ENCODE results near the gene CCDC102B.
"Not testable (repeated sequence)": the region's sequence is repeated elsewhere in the genome, so short reads cannot be mapped to it uniquely, and the experiment has no call there.

Gene CCDC102B

GRCh38 chr18:68797871-68798270 is at the start of gene CCDC102B:
Gene CCDC102B (plus strand): TSS chr18:68798080. CDS start chr18:68836764, 38,684 bp downstream.
- DNase-seq: no peak

GRCh38 chr18:68757126-68757525 is 40.8 kb upstream of the CCDC102B start:
- DNase-seq: no peak

DNA sequence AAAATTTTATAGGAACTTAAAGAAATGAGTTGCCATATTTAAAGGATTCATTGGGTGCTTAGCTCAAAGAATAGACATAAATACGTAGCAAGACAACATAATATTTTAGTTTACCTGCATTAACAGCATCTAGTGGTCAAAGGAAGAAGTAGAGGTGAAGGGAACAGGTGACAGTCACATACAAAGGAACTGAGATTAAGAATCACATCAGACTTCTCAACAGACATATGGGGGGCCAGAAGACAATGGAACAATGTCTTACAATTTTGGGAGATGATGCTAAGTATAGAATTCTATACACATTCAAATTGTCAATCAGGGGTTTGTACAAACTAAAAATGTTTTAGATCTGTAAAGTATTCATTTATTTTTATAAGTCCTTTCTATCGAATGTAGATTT is 38.6 kb upstream of the CCDC102B start:
- no peak for DNase-seq

DNA sequence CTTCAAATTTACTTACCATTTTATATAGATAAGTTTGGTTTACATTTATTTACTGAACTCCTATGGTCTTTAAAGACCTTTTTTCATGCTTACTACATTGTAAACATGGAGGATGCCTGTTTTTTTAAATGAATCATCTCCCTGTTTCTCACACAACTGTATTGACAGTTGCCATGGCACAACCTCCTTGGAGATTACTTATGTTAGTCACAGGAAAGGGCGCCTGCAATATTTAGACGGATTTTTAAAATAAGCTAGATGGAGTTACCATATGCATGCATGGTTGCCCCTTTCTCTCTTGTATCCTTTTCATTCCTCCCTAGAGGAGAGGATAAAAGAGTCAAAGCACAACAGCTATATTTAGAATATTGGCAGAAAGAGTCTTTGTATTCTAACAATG is 34.8 kb upstream of the CCDC102B start:
- no peak for DNase-seq

- no peak for DNase-seq
Observed at GRCh38 chr18:68764016-68764415, 33.9 kb upstream of the CCDC102B start.

DNA sequence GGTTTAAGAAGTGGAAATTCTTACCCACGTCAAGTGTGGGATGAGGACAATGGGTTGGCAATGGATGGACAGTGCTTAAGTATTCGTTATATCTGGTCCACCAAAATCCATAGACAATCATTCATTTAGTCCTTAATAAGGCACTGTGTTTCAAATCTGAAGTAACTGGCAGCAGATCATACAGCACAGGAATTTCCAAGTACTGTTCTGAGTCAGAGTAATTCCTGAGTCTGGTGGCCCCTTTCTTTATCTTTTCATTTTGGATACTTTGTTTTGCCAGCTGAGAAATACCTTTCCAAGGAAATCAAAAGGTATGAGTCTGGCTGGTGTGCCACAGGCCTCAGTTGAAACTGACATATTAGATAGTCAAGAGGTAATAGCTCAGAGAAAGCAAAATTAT is 31.4 kb upstream of the CCDC102B start:
- DNase-seq: no peak

- no peak for DNase-seq
Observed at GRCh38 chr18:68769461-68769860, 28.4 kb upstream of the CCDC102B start.

- no peak for DNase-seq
Observed at GRCh38 chr18:68772268-68772667, 25.6 kb upstream of the CCDC102B start.

DNA sequence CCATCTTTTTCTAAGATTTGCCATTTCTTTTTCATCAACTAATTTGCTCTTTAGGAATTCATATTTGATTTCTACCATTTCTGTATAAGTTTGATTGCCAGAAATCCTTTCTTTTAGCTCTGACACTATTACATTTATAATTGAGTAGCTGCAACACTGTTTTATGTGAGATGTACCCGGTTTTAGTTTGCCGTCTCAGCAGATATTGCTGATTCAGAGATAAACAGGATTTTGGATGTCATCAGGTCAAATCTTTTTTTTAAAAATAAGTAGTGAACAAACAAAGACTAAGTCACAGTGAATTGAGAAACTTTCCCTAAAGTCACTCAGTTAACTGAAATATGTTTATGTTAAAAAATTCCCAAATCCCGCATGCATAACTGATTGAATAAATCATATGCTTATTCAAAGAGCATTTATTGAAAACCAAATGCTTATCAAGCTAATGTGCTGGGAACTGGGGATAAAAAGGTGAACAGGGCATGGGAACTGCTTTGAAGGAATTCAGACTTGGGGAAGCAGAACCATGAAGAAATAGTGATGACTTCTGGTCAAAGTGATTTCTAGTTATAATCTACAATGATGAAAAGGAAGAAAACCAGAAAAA is 19.5 kb upstream of the CCDC102B start:
- DNase-seq: no peak

DNA sequence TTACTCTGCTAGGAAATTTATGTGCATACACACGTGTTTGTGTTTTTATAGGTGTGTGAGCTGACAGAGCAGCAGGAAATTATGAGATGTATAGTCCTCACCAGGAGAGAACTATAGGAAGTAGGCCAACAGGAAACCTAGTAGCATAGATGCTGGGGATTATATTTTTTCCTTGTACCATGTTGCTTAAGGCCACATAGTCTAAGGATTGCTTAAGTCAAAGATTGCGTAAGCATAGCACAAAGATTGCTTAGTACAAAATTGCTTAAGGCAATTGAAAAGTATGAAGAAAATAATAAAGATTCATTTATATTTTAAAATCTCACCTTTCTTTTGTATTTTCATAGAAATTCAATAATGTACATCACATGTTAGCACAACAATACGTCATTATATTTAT is 18.7 kb upstream of the CCDC102B start:
- DNase-seq: peak; percentile 82 to 88

DNA sequence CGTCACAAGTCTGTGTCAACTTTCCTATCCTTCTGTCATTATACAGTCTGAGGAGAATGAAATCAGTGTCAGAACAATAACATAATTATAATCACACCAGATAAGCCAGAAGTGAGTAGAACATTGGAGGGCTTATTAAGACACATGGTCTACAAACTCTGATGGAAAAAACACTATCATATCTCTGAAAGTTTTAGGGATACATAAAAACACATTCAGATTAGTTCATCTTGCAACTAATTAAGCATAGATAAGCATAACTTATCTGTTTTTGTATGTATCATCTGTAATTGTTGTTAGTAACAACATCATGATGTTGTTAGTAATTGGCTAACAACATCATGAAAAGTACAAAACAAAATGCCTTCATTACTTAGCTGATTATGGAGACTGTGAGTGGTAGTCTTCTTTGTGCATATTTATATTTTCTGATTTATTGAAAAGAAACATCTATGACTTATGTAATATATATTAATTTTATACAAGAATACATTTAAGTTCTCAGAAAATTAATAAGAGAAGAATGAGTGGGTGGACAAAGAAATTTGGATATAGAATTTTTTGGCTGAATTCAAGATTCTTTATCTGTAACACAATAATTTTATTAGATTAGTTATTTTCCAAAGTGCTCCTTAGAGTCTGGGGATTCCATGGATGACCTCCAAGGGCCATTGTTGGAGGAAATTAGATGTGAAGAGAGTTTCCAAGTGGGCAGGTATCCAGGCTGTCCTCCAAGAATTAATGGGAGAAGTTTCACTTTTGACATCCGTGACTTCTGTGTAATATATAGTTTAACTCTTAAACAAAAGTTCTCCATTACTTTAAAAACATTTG is 16.9 kb upstream of the CCDC102B start:
- no peak for DNase-seq

DNA sequence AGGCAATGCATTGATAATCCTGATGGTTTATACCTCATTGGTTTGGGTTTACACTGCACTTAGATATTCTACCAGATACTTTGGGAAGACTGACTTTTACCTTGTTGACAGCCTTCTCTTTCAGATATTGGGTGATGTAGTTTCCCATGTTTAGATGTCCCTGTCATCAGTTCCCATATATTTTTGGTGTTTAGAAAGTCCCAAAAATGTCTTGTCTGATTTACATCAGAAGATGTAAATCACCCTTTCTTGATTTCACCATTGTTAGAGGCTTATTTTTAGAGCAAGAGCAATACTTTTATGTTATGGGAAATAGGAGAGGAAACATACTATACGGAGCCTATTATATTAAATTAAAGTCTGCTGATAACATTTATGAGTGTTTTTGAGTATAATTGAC is 14.4 kb upstream of the CCDC102B start:
- DNase-seq: no peak

DNA sequence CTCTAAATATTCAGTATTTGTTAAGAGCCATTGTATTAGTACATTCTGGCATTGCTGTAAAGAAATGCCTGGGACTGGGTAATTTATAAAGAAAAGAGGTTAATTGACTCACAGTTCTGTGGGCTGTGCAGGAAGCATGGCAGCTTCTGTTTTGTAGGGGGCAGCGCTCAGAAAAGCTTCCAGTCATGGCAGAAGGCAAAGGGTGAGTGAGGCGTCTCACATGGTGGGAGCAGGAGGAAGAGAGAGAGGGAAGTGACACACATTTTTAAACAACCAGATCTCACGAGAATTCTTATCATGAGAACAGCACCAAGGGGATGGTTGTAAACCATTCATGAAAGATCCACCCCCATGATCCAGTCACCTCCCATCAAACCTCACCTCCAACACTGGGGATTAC is 13.8 kb upstream of the CCDC102B start:
- DNase-seq: no peak

- not testable (repeated sequence) for DNase-seq
Observed at GRCh38 chr18:68790290-68790689, 7.6 kb upstream of the CCDC102B start.

DNA sequence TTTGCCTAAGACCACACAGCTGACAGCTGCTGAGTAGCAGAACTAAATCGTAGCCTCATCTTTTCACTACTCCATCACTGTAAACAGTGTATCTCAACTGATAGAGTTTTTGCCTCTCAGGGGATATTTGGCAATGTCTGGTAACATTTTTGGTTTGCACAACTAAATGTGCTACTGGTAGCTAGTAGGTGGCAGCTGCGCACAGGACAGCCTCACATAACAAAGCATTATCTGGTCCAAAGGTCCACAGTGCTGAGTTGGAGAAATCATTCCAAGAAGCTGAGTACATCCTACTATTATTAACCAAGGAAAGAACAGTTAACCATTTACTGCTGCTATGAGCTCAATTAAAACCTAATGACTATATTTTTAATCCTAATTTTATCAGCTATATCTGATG is 6.1 kb upstream of the CCDC102B start:
- DNase-seq: no peak

GRCh38 chr18:68793951-68794350 is 3.9 kb upstream of the CCDC102B start:
- no peak for DNase-seq

GRCh38 chr18:68796936-68797690 is 767 bp upstream of the CCDC102B start:
- DNase-seq: no peak

GRCh38 chr18:68800075-68800474 is 2.2 kb downstream of the CCDC102B start:
- no peak for DNase-seq

- no peak for DNase-seq
Observed at GRCh38 chr18:68803356-68803755, 5.5 kb downstream of the CCDC102B start.

- no peak for DNase-seq
Observed at GRCh38 chr18:68817584-68817983, 19.7 kb downstream of the CCDC102B start.

GRCh38 chr18:68818584-68818983 is 20.7 kb downstream of the CCDC102B start:
- no peak for DNase-seq

DNA sequence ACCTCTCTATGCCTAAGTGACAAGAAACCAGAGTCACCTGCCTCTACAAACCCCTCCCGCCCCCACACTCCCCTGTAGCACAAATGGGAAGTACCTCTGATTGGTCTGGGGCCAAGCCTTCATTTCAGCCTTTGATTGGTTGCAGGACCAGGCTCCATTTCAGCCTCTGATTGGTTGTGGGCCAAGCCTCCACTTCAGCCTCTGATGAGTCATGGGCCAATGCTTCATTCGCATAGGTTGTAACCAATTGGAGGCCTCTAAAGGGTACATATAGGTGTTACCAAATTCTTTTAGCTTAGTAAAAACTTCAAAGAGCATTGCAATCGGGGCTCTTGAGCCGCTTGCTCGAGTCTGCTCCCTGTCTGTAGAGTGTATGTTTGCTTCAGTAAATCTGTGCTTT is 25.0 kb downstream of the CCDC102B start:
- no peak for DNase-seq

GRCh38 chr18:68826121-68826520 is 28.2 kb downstream of the CCDC102B start:
- peak; percentile 24 to 35 for DNase-seq

Data from AML-193 (cell line).